Lung (tissue), 12 donors: ENCODE data around the gene C1orf116. TPM values are rescaled to one million over a fixed set of nuclear protein-coding genes. Genes with fewer than 3 reads are reported as not detected.

Experiments used
- ATAC-seq: fragments of 200-7000 bp; cut with Tn5 transposase; one replicate; pipeline ENCODE4 v1.9.1; 2020; ENCODE audit warnings: moderate number of reproducible peaks; ENCODE audit not compliant: insufficient read depth, low FRiP score
- DNase-seq, 3 donors: peaks; one replicate each; pipeline ENCODE4 v3.0.0-alpha.2; 2013 to 2017
- H3K27ac ChIP-seq, 2 donors: one replicate each; pipeline ENCODE4 v1.5.1; 2013; ENCODE audit warnings: mild to moderate bottlenecking in 2 of 2, moderate library complexity in 2 of 2, control low read depth in 1 of 2, inconsistent platforms in 1 of 2, low read depth in 1 of 2, low read length in 1 of 2
- H3K27me3 ChIP-seq, 3 donors: one replicate each; pipeline ENCODE4 v1.5.1; 2013; ENCODE audit warnings: low read length in 2 of 3; ENCODE audit not compliant: control insufficient read depth in 3 of 3, insufficient read depth in 3 of 3
- H3K36me3 ChIP-seq, 4 donors: one replicate each; pipeline ENCODE4 v1.5.1; 2013; ENCODE audit warnings: low read length in 4 of 4, mild to moderate bottlenecking in 1 of 4, moderate library complexity in 1 of 4; ENCODE audit not compliant: control insufficient read depth in 4 of 4, insufficient read depth in 4 of 4
- H3K4me1 ChIP-seq, 5 donors: one replicate each; pipeline ENCODE4 v1.5.1; 2013; ENCODE audit warnings: low read length in 5 of 5, mild to moderate bottlenecking in 2 of 5, moderate library complexity in 1 of 5; ENCODE audit not compliant: control insufficient read depth in 5 of 5, insufficient read depth in 5 of 5
- H3K4me3 ChIP-seq: one replicate; pipeline ENCODE4 v1.5.1; 2013; ENCODE audit warnings: mild to moderate bottlenecking, control low read depth, moderate library complexity
- H3K9ac ChIP-seq, 2 donors: one replicate each; pipeline ENCODE4 v1.5.1; 2013; ENCODE audit warnings: low read length in 2 of 2, control low read depth in 1 of 2; ENCODE audit not compliant: insufficient read depth in 1 of 2
- H3K9me3 ChIP-seq, 4 donors: one replicate each; pipeline ENCODE4 v1.5.1; 2013; ENCODE audit warnings: low read length in 3 of 4, mild to moderate bottlenecking in 1 of 4, moderate library complexity in 1 of 4; ENCODE audit not compliant: control insufficient read depth in 4 of 4, insufficient read depth in 3 of 4
- CTCF ChIP-seq: IDR thresholded peaks from 2 replicates; pipeline ENCODE4 v1.5.1; 2012; ENCODE audit warnings: mild to moderate bottlenecking; ENCODE audit errors: control extremely low read depth, extremely low read depth
- WGBS, 2 donors: extraction: QIAGEN DNeasy Blood & Tissue Kit; methylation state at CpG; one replicate each; pipeline ENCODE4 v1.1.7; 2013; 5-methylcytosine and 5-hydroxymethylcytosine counted together
- polyA plus RNA-seq, 2 donors: library from polyadenylated mRNA; stranded (reverse); fragments of 200-250 nt; gene quantifications; one replicate each; pipeline ENCODE4 v1.2.1, GENCODE V29; 2013
- total RNA-seq, 2 donors: library from RNA; depleted of rRNA in 1 of 2; stranded (reverse); fragments of >200 nt in 1 of 2; gene quantifications; one replicate each; pipeline ENCODE4 v1.2.1, GENCODE V29; 2014 to 2021
- donor health status: control.
- donor health status: control.
- donor health status: Bipolar disorder and iron deficiency.
- donor health status: healthy.
- donor health status: DM: yes; HTN: yes; CAD: no.

The C1orf116 gene
- total and polyA plus RNA-seq, 4 donors, result 27.7 to 130 (median 91.6) TPM

- TF ChIP-seq CTCF, result no peak
- ATAC-seq, result no peak
- H3K27me3 ChIP-seq, result no peaks in the 10 kb centered on the region
- no peak overlapping the region for H3K9ac ChIP-seq
- H3K36me3 ChIP-seq, result no peaks in the 10 kb centered on the region
- DNase-seq, result no peak
- 70 to 77% methylated on average over 1 of the region's 1 CpG for WGBS, 2 donors
- peaks cover 3 to 23% (median 14%) of the 10 kb centered on the region in 5 donors for H3K4me1 ChIP-seq
- peak overlapping the region in 1 of 2 donors; percentile 94 for H3K27ac ChIP-seq
- H3K9me3 ChIP-seq, result peaks cover 0 to 1% (median 0%) of the 10 kb centered on the region in 4 donors
- no peak overlapping the region for H3K4me3 ChIP-seq
These were observed 4.6 kb downstream of the C1orf116 start for GRCh38 chr1:207027921-207028320.

- no peak for TF ChIP-seq CTCF
- Histone ChIP-seq H3K9ac (no peak overlapping the region), H3K4me1 (peaks cover 1 to 23% (median 14%) of the 10 kb centered on the region in 5 donors), H3K27ac (peak overlapping the region in 1 of 2 donors; percentile 94), H3K9me3 (peaks cover 0 to 1% (median 0%) of the 10 kb centered on the region in 4 donors), H3K4me3 (no peak overlapping the region), H3K27me3 (no peaks in the 10 kb centered on the region), H3K36me3 (no peaks in the 10 kb centered on the region)
- no peak for DNase-seq
- 77 to 87% methylated on average over 18 of the region's 18 CpGs for WGBS, 2 donors
- no peak for ATAC-seq
These were observed 5.3 kb downstream of the C1orf116 start for GRCh38 chr1:207027206-207027777.

- peak in 2 of 3 donors; percentile 30 to 64 for DNase-seq
- Histone ChIP-seq H3K9me3 (peaks cover 0 to under 1% (median 0%) of the 10 kb centered on the region in 4 donors), H3K9ac (peak overlapping the region in 1 of 2 donors; percentile 53), H3K27ac (peak overlapping the region; percentile 62 to 78), H3K4me3 (no peak overlapping the region), H3K27me3 (no peaks in the 10 kb centered on the region), H3K36me3 (peaks cover 0 to 4% (median 0%) of the 10 kb centered on the region in 4 donors), H3K4me1 (peaks cover 0 to 26% (median 16%) of the 10 kb centered on the region in 5 donors)
- TF ChIP-seq CTCF, result no peak
- WGBS, 2 donors, result 42 to 72% methylated on average over 4 of the region's 4 CpGs
- ATAC-seq, result no peak
These were observed 6.4 kb downstream of the C1orf116 start for GRCh38 chr1:207026104-207026534.
